SK-N-SH treated with all-trans-retinoic acid at 6 μM for 48 hours (cell line): ENCODE results near the gene LPAR3.

Experiments
- ATAC-seq: fragments of 200-7000 bp; cut with Tn5 transposase; 3 replicates; pipeline ENCODE4 v1.9.1; 2020; ENCODE audit warnings: mild to moderate bottlenecking, moderate library complexity
- ARNTL ChIP-seq: fragments of 450-650 bp; formaldehyde crosslinking; IDR thresholded peaks from 2 replicates; pipeline ENCODE4 v1.5.0; 2020; ENCODE audit warnings: low read depth, mild to moderate bottlenecking, moderate library complexity, borderline replicate concordance
- BACH2 ChIP-seq: fragments of 250-450 bp; sonication (Bioruptor Pico); IDR thresholded peaks from 2 replicates; pipeline ENCODE4 v1.9.0; 2021; ENCODE audit warnings: mild to moderate bottlenecking, borderline replicate concordance
- CREB5 ChIP-seq: fragments of 250-450 bp; sonication (Bioruptor Pico); IDR thresholded peaks from 2 replicates; pipeline ENCODE4 v1.5.1; 2020; ENCODE audit warnings: low read depth, mild to moderate bottlenecking, moderate library complexity
- CSDC2 ChIP-seq: fragments of 250-450 bp; sonication (Bioruptor Pico); IDR thresholded peaks from 2 replicates; pipeline ENCODE4 v1.5.0; 2020; ENCODE audit warnings: mild to moderate bottlenecking, moderate library complexity
- CSRNP3 ChIP-seq: fragments of 250-450 bp; sonication (Bioruptor Pico); IDR thresholded peaks from 2 replicates; pipeline ENCODE4 v1.5.1; 2021; ENCODE audit warnings: mild to moderate bottlenecking, moderate library complexity
- ESRRG ChIP-seq: fragments of 250-450 bp; sonication (Bioruptor Pico); IDR thresholded peaks from 2 replicates; pipeline ENCODE4 v1.6.1; 2021; ENCODE audit warnings: mild to moderate bottlenecking
- GLIS3 ChIP-seq: fragments of 250-450 bp; sonication (Bioruptor Pico); IDR thresholded peaks from 2 replicates; pipeline ENCODE4 v1.5.0; 2020; ENCODE audit warnings: mild to moderate bottlenecking, moderate library complexity
- ISL1 ChIP-seq: fragments of 250-450 bp; sonication (Bioruptor Pico); IDR thresholded peaks from 2 replicates; pipeline ENCODE4 v2.1.2; 2022; ENCODE audit warnings: mild to moderate bottlenecking, moderate library complexity
- OSR1 ChIP-seq: fragments of 250-450 bp; sonication (Bioruptor Pico); IDR thresholded peaks from 2 replicates; pipeline ENCODE4 v1.8.0; 2022; ENCODE audit warnings: moderate library complexity, mild to moderate bottlenecking, inconsistent platforms
- PATZ1 ChIP-seq: fragments of 250-450 bp; sonication (Bioruptor Pico); IDR thresholded peaks from 2 replicates; pipeline ENCODE4 v1.8.0; 2020; ENCODE audit warnings: mild to moderate bottlenecking, moderate library complexity, borderline replicate concordance
- POU6F1 ChIP-seq: fragments of 250-450 bp; sonication (Bioruptor Pico); IDR thresholded peaks from 2 replicates; pipeline ENCODE4 v1.8.0; 2021; ENCODE audit warnings: low read depth, mild to moderate bottlenecking, moderate library complexity, borderline replicate concordance
- PPARA ChIP-seq: fragments of 250-450 bp; sonication (Bioruptor Pico); IDR thresholded peaks from 2 replicates; pipeline ENCODE4 v1.5.0; 2020; ENCODE audit warnings: mild to moderate bottlenecking, borderline replicate concordance
- SNAI2 ChIP-seq: fragments of 250-450 bp; sonication (Bioruptor Pico); IDR thresholded peaks from 2 replicates; pipeline ENCODE4 v1.5.0; 2020; ENCODE audit warnings: mild to moderate bottlenecking, moderate library complexity
- TCF4 ChIP-seq: fragments of 250-450 bp; sonication (Bioruptor Pico); IDR thresholded peaks from 2 replicates; pipeline ENCODE4 v1.8.0; 2021; ENCODE audit warnings: mild to moderate bottlenecking, moderate library complexity, borderline replicate concordance
- TOX ChIP-seq: fragments of 250-450 bp; sonication (Bioruptor Pico); IDR thresholded peaks from 2 replicates; pipeline ENCODE4 v1.8.0; 2021; ENCODE audit warnings: mild to moderate bottlenecking, moderate library complexity, borderline replicate concordance
- TSHZ2 ChIP-seq: fragments of 250-450 bp; sonication (Bioruptor Pico); IDR thresholded peaks from 2 replicates; pipeline ENCODE4 v1.5.0; 2020; ENCODE audit warnings: mild to moderate bottlenecking, moderate library complexity
- ZC3H10 ChIP-seq: fragments of 250-450 bp; sonication (Bioruptor Pico); IDR thresholded peaks from 2 replicates; pipeline ENCODE4 v1.5.1; 2021; ENCODE audit warnings: mild to moderate bottlenecking, moderate library complexity
- ZFP3 ChIP-seq: fragments of 250-450 bp; sonication (Bioruptor Pico); IDR thresholded peaks from 2 replicates; pipeline ENCODE4 v1.5.0; 2020; ENCODE audit warnings: mild to moderate bottlenecking, moderate library complexity
- ZFP30 ChIP-seq: fragments of 450-650 bp; formaldehyde crosslinking; IDR thresholded peaks from 2 replicates; pipeline ENCODE4 v1.5.0; 2022; ENCODE audit warnings: mild to moderate bottlenecking, moderate library complexity
- ZNF565 ChIP-seq: fragments of 450-650 bp; formaldehyde crosslinking; conservative IDR thresholded peaks from 2 replicates; pipeline ENCODE4 v1.5.0; 2020; ENCODE audit warnings: low read depth, mild to moderate bottlenecking, moderate library complexity
- ZNF70 ChIP-seq: fragments of 450-650 bp; formaldehyde crosslinking; IDR thresholded peaks from 2 replicates; pipeline ENCODE4 v1.5.0; 2020; ENCODE audit warnings: mild to moderate bottlenecking, moderate library complexity
- ZNF8 ChIP-seq: fragments of 450-650 bp; formaldehyde crosslinking; IDR thresholded peaks from 2 replicates; pipeline ENCODE4 v1.5.0; 2020; ENCODE audit warnings: mild to moderate bottlenecking, moderate library complexity

Gene LPAR3

GRCh38 chr1:84883286-84883685 is 9.7 kb downstream of the LPAR3 start (continued):
- TF ChIP-seq POU6F1 (no peak), ESRRG (CRISPR knock-in tag) (no peak), ZNF565 (no peak), CREB5 (CRISPR knock-in tag) (no peak), ZFP30 (CRISPR knock-in tag) (no peak)

- no peak for ATAC-seq
- TF ChIP-seq SNAI2 (CRISPR knock-in tag) (no peak), ISL1 (no peak), TOX (CRISPR knock-in tag) (no peak), ZFP3 (CRISPR knock-in tag) (no peak), ZC3H10 (CRISPR knock-in tag) (no peak), ESRRG (CRISPR knock-in tag) (no peak), BACH2 (CRISPR knock-in tag) (no peak), OSR1 (CRISPR knock-in tag) (no peak), TSHZ2 (CRISPR knock-in tag) (no peak), CSDC2 (no peak), PPARA (CRISPR knock-in tag) (no peak), POU6F1 (no peak), CSRNP3 (CRISPR knock-in tag) (no peak), GLIS3 (no peak), ZNF8 (CRISPR knock-in tag) (no peak), TCF4 (CRISPR knock-in tag) (no peak), ZNF70 (CRISPR knock-in tag) (no peak), ZFP30 (CRISPR knock-in tag) (no peak), PATZ1 (CRISPR knock-in tag) (no peak), ARNTL (no peak)
- TF ChIP-seq, all 23 proteins: peak for 0
Observed at GRCh38 chr1:84877592-84877991, 15.4 kb downstream of the LPAR3 start.

GRCh38 chr1:84876353-84876752 is 16.7 kb downstream of the LPAR3 start:
- TF ChIP-seq POU6F1 (no peak), ZNF70 (CRISPR knock-in tag) (no peak), SNAI2 (CRISPR knock-in tag) (no peak), ZNF8 (CRISPR knock-in tag) (no peak), ZC3H10 (CRISPR knock-in tag) (no peak), CSRNP3 (CRISPR knock-in tag) (no peak), OSR1 (CRISPR knock-in tag) (no peak), CSDC2 (no peak), ESRRG (CRISPR knock-in tag) (no peak)
- no peak for ATAC-seq
